OCI-LY7 (cell line): ENCODE measurements around the gene PHETA2. TPM values are rescaled to one million over a fixed set of nuclear protein-coding genes. Genes with fewer than 3 reads are reported as not detected.
A peak's percentile ranks its signal among the peaks of the same experiment; 100 is the strongest.
"Not testable (repeated sequence)": the region's sequence is repeated elsewhere in the genome, so short reads cannot be mapped to it uniquely, and the experiment has no call there.

ENCODE experiments used
- BruUV-seq: library from RNA; stranded (reverse); fragments of 400-500 nt; replicated peaks from 2 replicates; lab custom pipeline; 2021; lab: Mats Ljungman, UMichigan
- CTCF ChIA-PET: fragments of 300-600 bp; sonication (Branson Sonifier 250); formaldehyde crosslinking; loops from one replicate; lab custom pipeline; 2022; ENCODE audit warnings: antibody characterized with exemption; ENCODE audit not compliant: unreplicated experiment; lab: Charles Lee
- POLR2A ChIA-PET: fragments of 300-600 bp; sonication (Branson Sonifier 250); formaldehyde crosslinking; loops from one replicate; lab custom pipeline; 2022; ENCODE audit warnings: antibody characterized with exemption; lab: Charles Lee
- DNase-seq: peaks from one replicate; pipeline ENCODE4 v3.0.0-alpha.2; 2015; ENCODE audit warnings: low spot score
- H2AFZ ChIP-seq: fragments of 200-600 bp; sonication (generic), shearing (Covaris generic); 2 replicates; pipeline ENCODE4 v1.6.1; 2014; ENCODE audit warnings: mild to moderate bottlenecking, antibody characterized with exemption, low read length, moderate library complexity
- H3K27ac ChIP-seq: fragments of 200-600 bp; sonication (generic); 2 replicates; pipeline ENCODE4 v1.5.1; 2014; ENCODE audit warnings: mixed run types, low read depth, mild to moderate bottlenecking, moderate library complexity, low read length, inconsistent platforms; ENCODE audit not compliant: poor library complexity, severe bottlenecking
- H3K36me3 ChIP-seq: fragments of 200-600 bp; sonication (generic); 2 replicates; pipeline ENCODE4 v1.6.1; 2014; ENCODE audit warnings: mild to moderate bottlenecking, antibody characterized with exemption, low read length, moderate library complexity, mixed read lengths; ENCODE audit not compliant: insufficient read depth
- H3K4me1 ChIP-seq: fragments of 200-600 bp; sonication (generic); 2 replicates; pipeline ENCODE4 v1.5.1; 2014; ENCODE audit warnings: mild to moderate bottlenecking, low read length; ENCODE audit not compliant: insufficient read depth, poor library complexity, severe bottlenecking
- H3K4me2 ChIP-seq: fragments of 200-600 bp; sonication (generic); 2 replicates; pipeline ENCODE4 v1.6.1; 2014; ENCODE audit warnings: mild to moderate bottlenecking, low read length
- H3K4me3 ChIP-seq: fragments of 200-600 bp; sonication (generic); 2 replicates; pipeline ENCODE4 v1.5.1; 2014; ENCODE audit warnings: mild to moderate bottlenecking, low read depth, low read length; ENCODE audit not compliant: poor library complexity, severe bottlenecking
- H3K79me2 ChIP-seq: fragments of 200-600 bp; sonication (generic); 2 replicates; pipeline ENCODE4 v1.6.1; 2016; ENCODE audit warnings: low read depth, mild to moderate bottlenecking, low read length, moderate library complexity, mixed read lengths; ENCODE audit not compliant: insufficient read depth
- H3K9me2 ChIP-seq: fragments of 200-600 bp; sonication (generic); 2 replicates; pipeline ENCODE4 v1.6.1; 2016; ENCODE audit warnings: mild to moderate bottlenecking, low read length, mixed read lengths; ENCODE audit not compliant: insufficient read depth
- H3K9me3 ChIP-seq: fragments of 200-600 bp; sonication (generic); 2 replicates; pipeline ENCODE4 v1.6.1; 2014; ENCODE audit warnings: mild to moderate bottlenecking, mixed run types, low read length, mixed read lengths
- H4K20me1 ChIP-seq: fragments of 200-600 bp; sonication (generic); 2 replicates; pipeline ENCODE4 v1.6.1; 2014; ENCODE audit warnings: mild to moderate bottlenecking, antibody characterized with exemption, low read length, moderate library complexity, mixed read lengths; ENCODE audit not compliant: insufficient read depth
- CTCF ChIP-seq: fragments of 200-600 bp; sonication (generic); conservative IDR thresholded peaks from 2 replicates; pipeline ENCODE4 v1.5.1; 2014; ENCODE audit warnings: mild to moderate bottlenecking, antibody characterized with exemption, low read length, moderate library complexity, mixed read lengths
- EZH2phosphoT487 ChIP-seq: fragments of 200-600 bp; sonication (generic); IDR thresholded peaks from 2 replicates; pipeline ENCODE4 v1.6.1; 2018; ENCODE audit warnings: low read depth, borderline replicate concordance, mild to moderate bottlenecking, mixed run types, antibody characterized with exemption, low read length, moderate library complexity, mixed read lengths
- intact Hi-C: fragments of 100-400 bp; cut with micrococcal nuclease; formaldehyde crosslinking; loops from one replicate; pipeline ENCODE4 v1.10.0; 2022; ENCODE audit not compliant: unreplicated experiment
- total RNA-seq, 2 experiments: library from RNA; depleted of rRNA in 1 of 2; stranded (reverse); fragments of >200 nt in 1 of 2; shearing (Covaris generic) in 1 of 2; gene quantifications; 2 replicates each; pipeline ENCODE4 v1.2.3, GENCODE V29; 2014 to 2022

PHETA2 gene
- total RNA-seq, 2 experiments from 2014 or later, result 0.23 TPM; not detected in 1

- ChIA-PET POLR2A (interaction anchor here (0.6 to 1.2 kb wide), 3 partner anchors 9 to 80 kb away, joined by 3 read pairs; partner anchors contain the start of gene NDUFA6), CTCF (interaction anchor here (0.5 to 1.5 kb wide), 4 partner anchors 8 to 584 kb away, joined by 3 to 4 read pairs (median 3); partner anchors contain the start of gene NDUFA6)
- Histone ChIP-seq H3K79me2 (no peaks in the 10 kb centered on the region), H4K20me1 (no peaks in the 10 kb centered on the region), H3K36me3 (peaks cover 23% of the 10 kb centered on the region; the same call in 1 of the 2 replicates), H3K4me2 (peak overlapping the region; percentile 85), H3K27ac (peak overlapping the region; percentile 38), H3K9me2 (no peaks in the 10 kb centered on the region), H3K4me3 (peak overlapping the region; percentile 74), H3K9me3 (no peaks in the 10 kb centered on the region), H3K4me1 (peaks cover 18% of the 10 kb centered on the region), H2AFZ (peak overlapping the region; percentile 84)
- intact Hi-C loops, result no loop called here
- TSS peak; percentile 93 for BruUV-seq
- DNase-seq, result peak; percentile 39
- TF ChIP-seq EZH2phosphoT487 (no peak), CTCF (no peak)
Observed at GRCh38 chr22:42069801-42070516, 4.1 kb upstream of the PHETA2 start.

- ChIA-PET CTCF (interaction anchor here (0.5 to 0.6 kb wide), 3 partner anchors 142 to 583 kb away, joined by 3 to 6 read pairs (median 3); no protein-coding TSS in a partner anchor), POLR2A (interaction anchor here (0.6 kb wide), 2 partner anchors 81 to 235 kb away, joined by 3 read pairs; no protein-coding TSS in a partner anchor)
- peak within 1 kb of the TSS; percentile 84 for H2AFZ ChIP-seq
Observed at GRCh38 chr22:42070517-42071422, 3.3 kb upstream of the PHETA2 start, which contains the start of gene NAGA. Gene NAGA (minus strand): TSS chr22:42070812. CDS start chr22:42070297, 515 bp downstream.

GRCh38 chr22:42071508-42071907 lies 2.5 kb upstream of the PHETA2 start:
- DNase-seq, H4K20me1 ChIP-seq, BruUV-seq, H3K9me3 ChIP-seq, intact Hi-C loops, H3K9me2 ChIP-seq, H3K27ac ChIP-seq, H3K79me2 ChIP-seq: not testable (repeated sequence)
- CTCF ChIA-PET, result interaction anchor here (0.6 kb wide), 1 partner anchor 143 kb away, joined by 6 read pairs; no protein-coding TSS in a partner anchor
- Histone ChIP-seq H3K4me2 (peak overlapping the region; percentile 85), H2AFZ (peak overlapping the region; percentile 84; the same call in 1 of the 2 replicates), H3K4me1 (peaks cover 18% of the 10 kb centered on the region), H3K4me3 (peak overlapping the region; percentile 74), H3K36me3 (0 out of 2 replicates have a peak, but pooled peaks cover 13% of the 10 kb centered on the region)
- POLR2A ChIA-PET, result interaction anchor here (0.6 kb wide), 1 partner anchor 235 kb away, joined by 3 read pairs; no protein-coding TSS in a partner anchor

More at GRCh38 chr22:42070517-42071422, 3.3 kb upstream of the PHETA2 start, which contains the start of gene NAGA:
- no peaks in the 10 kb centered on the region for H3K9me3 ChIP-seq
- peaks cover 15% of the 10 kb centered on the region; the same call in 1 of the 2 replicates for H3K36me3 ChIP-seq
- H3K4me1 ChIP-seq, result peaks cover 18% of the 10 kb centered on the region
- intact Hi-C loops, result no loop called here
- H4K20me1 ChIP-seq, result no peaks in the 10 kb centered on the region
- H3K79me2 ChIP-seq, result no peaks in the 10 kb centered on the region
- peak within 1 kb of the TSS; percentile 74 for H3K4me3 ChIP-seq
- peak within 1 kb of the TSS; percentile 38 for H3K27ac ChIP-seq
- no peaks in the 10 kb centered on the region for H3K9me2 ChIP-seq
- TF ChIP-seq EZH2phosphoT487, result no peak
- TF ChIP-seq CTCF, result no peak
- peak; percentile 96 for DNase-seq
- peak within 1 kb of the TSS; percentile 85 for H3K4me2 ChIP-seq
- TSS peak; percentile 83 for BruUV-seq
